ENCODE measurements around the gene HIPK3. TPM values are rescaled to one million over a fixed set of nuclear protein-coding genes. Genes with fewer than 3 reads are reported as not detected.

Gene HIPK3
- total and polyA plus RNA-seq, 2 experiments from 2014 or later: 5.5 to 29.8 TPM

DNA sequence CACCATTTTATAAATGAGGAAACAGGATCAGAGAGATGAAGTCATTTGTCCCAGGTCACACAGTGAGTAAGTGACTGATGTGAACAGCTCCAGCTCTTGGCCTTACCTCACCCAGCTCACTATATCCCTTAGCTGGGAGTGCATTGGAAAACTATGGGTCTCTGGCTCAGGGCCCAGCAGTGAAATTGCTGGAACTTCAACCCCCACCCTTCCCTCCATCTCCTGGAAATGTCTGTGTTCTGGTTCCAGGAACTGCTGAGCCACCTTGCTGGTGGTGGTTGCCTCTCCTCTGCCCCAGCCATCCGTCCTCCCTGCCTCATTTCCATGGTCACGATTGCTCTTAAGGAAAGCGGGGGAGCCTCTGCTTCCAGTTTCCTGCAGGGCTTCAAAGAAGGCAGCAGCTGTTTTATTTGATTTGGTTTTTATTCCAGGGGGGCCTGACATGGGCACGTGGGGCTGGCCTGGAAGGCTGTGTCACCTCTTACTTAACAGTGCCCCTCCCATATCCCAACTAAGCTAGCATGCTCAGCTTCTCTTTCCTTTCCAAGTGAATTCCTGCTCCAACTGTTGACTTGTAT, 49.7 kb upstream of the HIPK3 start (continued):
- TF ChIP-seq CREB1 (CRISPR knock-in tag; IDR thresholded peaks at IDR 0.05; ENCODE audit: low read depth) (no peak), CTCF (conservative IDR thresholded peaks at IDR 0.05; ENCODE audit: low read depth in 2 of 2) (no peak), NANOG (IDR thresholded peaks at IDR 0.05; ENCODE audit: borderline replicate concordance) (no peak), POLR2AphosphoS5 (IDR thresholded peaks at IDR 0.05; ENCODE audit: low read depth) (no peak), EZH2phosphoT487 (IDR thresholded peaks at IDR 0.05; ENCODE audit: unreplicated experiment) (no peak), JUNB (IDR thresholded peaks at IDR 0.05; ENCODE audit: unreplicated experiment) (no peak), EZH2 (IDR thresholded peaks at IDR 0.05; ENCODE audit: low read depth, unreplicated experiment) (no peak), STAT1 (IDR thresholded peaks at IDR 0.05; ENCODE audit: unreplicated experiment) (no peak), ZNF114 (CRISPR knock-in tag; IDR thresholded peaks at IDR 0.05) (no peak)
- TF ChIP-seq, protein P1, sequence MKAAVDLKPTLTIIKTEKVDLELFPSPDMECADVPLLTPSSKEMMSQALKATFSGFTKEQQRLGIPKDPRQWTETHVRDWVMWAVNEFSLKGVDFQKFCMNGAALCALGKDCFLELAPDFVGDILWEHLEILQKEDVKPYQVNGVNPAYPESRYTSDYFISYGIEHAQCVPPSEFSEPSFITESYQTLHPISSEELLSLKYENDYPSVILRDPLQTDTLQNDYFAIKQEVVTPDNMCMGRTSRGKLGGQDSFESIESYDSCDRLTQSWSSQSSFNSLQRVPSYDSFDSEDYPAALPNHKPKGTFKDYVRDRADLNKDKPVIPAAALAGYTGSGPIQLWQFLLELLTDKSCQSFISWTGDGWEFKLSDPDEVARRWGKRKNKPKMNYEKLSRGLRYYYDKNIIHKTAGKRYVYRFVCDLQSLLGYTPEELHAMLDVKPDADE (IDR thresholded peaks at IDR 0.05): no peak

GRCh38 chr11:33208150-33208549, 49.0 kb upstream of the HIPK3 start:
- no peaks in the 10 kb centered on the region for H3F3A ChIP-seq (replicated peaks; ENCODE audit: low read depth)
- H3K36me3 ChIP-seq (ENCODE audit: insufficient read depth): no peaks in the 10 kb centered on the region
- no peaks in the 10 kb centered on the region for H3K9me2 ChIP-seq (ENCODE audit: insufficient read depth)
- Mint-ChIP-seq H3K4me1 (peaks cover 5% of the 10 kb centered on the region; the same call in 1 of the 3 replicates), H3K9me3 (no peaks in the 10 kb centered on the region; the same call in 2 of the 3 replicates), H3K4me3 (no peak overlapping the region), H3K36me3 (ENCODE audit: low read depth) (no peaks in the 10 kb centered on the region), H3K27ac (no peak overlapping the region), H3K27me3 (ENCODE audit: insufficient read depth, low read depth, poor library complexity) (no peaks in the 10 kb centered on the region)
- H4K20me1 ChIP-seq (replicated peaks; ENCODE audit: insufficient read depth): no peaks in the 10 kb centered on the region
- H3K4me1 ChIP-seq (ENCODE audit: insufficient read depth): no peaks in the 10 kb centered on the region
- H2AFZ ChIP-seq: no peak overlapping the region; the same call in 1 of the 2 replicates
- no peak overlapping the region for H3K27ac ChIP-seq (ENCODE audit: low read depth)
- no peak for ATAC-seq
- H3K4me2 ChIP-seq: no peak overlapping the region
- no peaks in the 10 kb centered on the region for H3K27me3 ChIP-seq (ENCODE audit: insufficient read depth)
- no peak overlapping the region for H3K4me3 ChIP-seq
- DNase-seq (ENCODE audit: low spot score): no peak
- H3K79me2 ChIP-seq (replicated peaks; ENCODE audit: insufficient read depth): no peaks in the 10 kb centered on the region
- TF ChIP-seq ZNF462 (CRISPR knock-in tag; IDR thresholded peaks at IDR 0.05) (no peak), POLR2AphosphoS5 (IDR thresholded peaks at IDR 0.05; ENCODE audit: low read depth) (no peak), ZNF114 (CRISPR knock-in tag; IDR thresholded peaks at IDR 0.05) (no peak), NANOG (IDR thresholded peaks at IDR 0.05; ENCODE audit: borderline replicate concordance) (no peak), ZNF331 (CRISPR knock-in tag; IDR thresholded peaks at IDR 0.05; ENCODE audit: low read depth) (no peak), STAT1 (IDR thresholded peaks at IDR 0.05; ENCODE audit: unreplicated experiment) (no peak), CTCF (conservative IDR thresholded peaks at IDR 0.05; ENCODE audit: low read depth in 2 of 2) (no peak)
- TF ChIP-seq, protein P1 (IDR thresholded peaks at IDR 0.05): no peak
